Smooth muscle cell (in vitro differentiated cells): Measurements from ENCODE around the gene TAF1A. TPM values are rescaled to one million over a fixed set of nuclear protein-coding genes. Genes with fewer than 3 reads are reported as not detected.

ENCODE experiments used
- DNase-seq: peaks from one replicate; lab custom pipeline; 2025; ENCODE audit not compliant: unreplicated experiment; lab: John Stamatoyannopoulos, UW
- H2AFZ ChIP-seq: fragments of 200-600 bp; sonication (generic); 2 replicates; pipeline ENCODE4 v1.6.0; 2016; ENCODE audit warnings: antibody characterized with exemption, low read depth, mild to moderate bottlenecking
- H3F3A ChIP-seq: fragments of 200-600 bp; sonication (generic); 2 replicates; pipeline ENCODE4 v1.6.0; 2017; ENCODE audit warnings: antibody characterized with exemption, low read depth
- H3K27ac ChIP-seq: fragments of 200-600 bp; sonication (generic); 2 replicates; pipeline ENCODE4 v1.5.1; 2016; ENCODE audit warnings: low read depth, mild to moderate bottlenecking
- H3K27me3 ChIP-seq: fragments of 200-600 bp; sonication (generic); 2 replicates; pipeline ENCODE4 v1.6.1; 2016; ENCODE audit warnings: low read depth, mild to moderate bottlenecking
- H3K36me3 ChIP-seq: fragments of 200-600 bp; sonication (generic); 2 replicates; pipeline ENCODE4 v1.5.1; 2016; ENCODE audit warnings: low read depth
- H3K4me1 ChIP-seq: fragments of 200-600 bp; sonication (generic); 2 replicates; pipeline ENCODE4 v1.5.1; 2016; ENCODE audit warnings: low read depth
- H3K4me2 ChIP-seq: fragments of 200-600 bp; sonication (generic); 2 replicates; pipeline ENCODE4 v1.6.0; 2016; ENCODE audit warnings: mild to moderate bottlenecking
- H3K4me3 ChIP-seq: fragments of 200-600 bp; sonication (generic); 2 replicates; pipeline ENCODE4 v1.5.1; 2016; ENCODE audit warnings: mild to moderate bottlenecking
- H3K79me2 ChIP-seq: fragments of 200-600 bp; sonication (generic); 2 replicates; pipeline ENCODE4 v1.6.0; 2016; ENCODE audit warnings: low read depth, mild to moderate bottlenecking
- H3K9ac ChIP-seq: fragments of 200-600 bp; sonication (generic); 2 replicates; pipeline ENCODE4 v1.6.0; 2016; ENCODE audit warnings: low read depth
- H3K9me3 ChIP-seq: fragments of 200-600 bp; sonication (generic); replicated peaks from 2 replicates; pipeline ENCODE4 v1.5.1; 2016; ENCODE audit warnings: low read depth
- H4K20me1 ChIP-seq: fragments of 200-600 bp; sonication (generic); 2 replicates; pipeline ENCODE4 v1.6.0; 2016; ENCODE audit warnings: low read depth
- WGBS: methylation state at CpG from one replicate; pipeline ENCODE4 v1.1.7; 2016; ENCODE audit warnings: low lambda C conversion rate; 5-methylcytosine and 5-hydroxymethylcytosine counted together
- polyA plus RNA-seq: library from polyadenylated mRNA; unstranded; fragments of >200 nt; fragmentation: Nextera tagmentation; extraction: Ambion mirVana; gene quantifications from 2 replicates; pipeline ENCODE4 v1.2.1, GENCODE V29; 2016
- total RNA-seq: library from RNA; depleted of rRNA; stranded (reverse); fragments of >200 nt; gene quantifications from 2 replicates; pipeline ENCODE4 v1.2.3, GENCODE V29; 2014
- TF ChIP-seq, protein P1 (sequence below): fragments of 200-600 bp; sonication (generic); IDR thresholded peaks from 2 replicates; pipeline ENCODE4 v1.5.1; 2017; ENCODE audit warnings: borderline replicate concordance, mild to moderate bottlenecking, antibody characterized with exemption; ENCODE audit not compliant: insufficient read depth, poor library complexity, severe bottlenecking

The TAF1A gene
- total and polyA plus RNA-seq, 2 experiments from 2014 or later: 5.1 to 7.4 TPM

DNA sequence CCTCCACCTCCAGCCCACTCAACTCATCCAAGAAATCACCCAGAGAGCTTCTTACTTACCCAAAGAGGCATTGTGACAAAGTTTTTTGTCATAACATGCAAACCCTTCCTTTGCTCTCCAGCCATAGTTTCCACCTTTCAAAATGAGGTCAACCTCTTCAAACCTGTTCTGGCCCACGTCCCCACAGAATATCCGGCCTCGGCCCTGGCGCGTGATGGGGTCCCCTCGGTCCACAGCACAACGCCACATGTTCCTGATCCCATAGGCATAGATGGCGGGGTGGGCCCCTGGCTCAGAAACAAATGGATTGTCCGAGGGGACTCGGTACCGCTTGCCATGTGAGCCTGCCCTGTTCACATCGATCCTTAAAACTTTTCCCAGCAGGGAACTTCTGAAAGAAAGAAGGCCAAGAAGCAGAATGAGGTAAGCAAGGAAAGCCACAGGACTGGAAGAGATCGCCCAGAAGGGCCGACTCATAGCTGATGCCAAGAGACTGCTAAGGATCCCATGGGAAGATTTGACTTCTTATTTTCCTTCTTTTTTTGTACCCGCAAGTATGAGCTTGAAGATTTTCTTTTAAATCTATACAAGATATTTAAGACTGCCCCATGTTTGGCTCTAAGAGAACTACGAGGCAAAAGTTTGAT lies 49.7 kb downstream of the TAF1A start:
- Histone ChIP-seq H3K9me3 (no peaks in the 10 kb centered on the region), H3K4me3 (no peak overlapping the region), H2AFZ (no peak overlapping the region), H3K79me2 (no peaks in the 10 kb centered on the region), H4K20me1 (no peaks in the 10 kb centered on the region), H3K36me3 (no peaks in the 10 kb centered on the region), H3K9ac (no peak overlapping the region), H3K4me2 (no peak overlapping the region), H3F3A (no peaks in the 10 kb centered on the region), H3K27ac (no peak overlapping the region), H3K27me3 (no peaks in the 10 kb centered on the region), H3K4me1 (no peaks in the 10 kb centered on the region)
- no peak for DNase-seq
- WGBS: 84% methylated on average over 16 of the region's 16 CpGs
- TF ChIP-seq, protein P1, sequence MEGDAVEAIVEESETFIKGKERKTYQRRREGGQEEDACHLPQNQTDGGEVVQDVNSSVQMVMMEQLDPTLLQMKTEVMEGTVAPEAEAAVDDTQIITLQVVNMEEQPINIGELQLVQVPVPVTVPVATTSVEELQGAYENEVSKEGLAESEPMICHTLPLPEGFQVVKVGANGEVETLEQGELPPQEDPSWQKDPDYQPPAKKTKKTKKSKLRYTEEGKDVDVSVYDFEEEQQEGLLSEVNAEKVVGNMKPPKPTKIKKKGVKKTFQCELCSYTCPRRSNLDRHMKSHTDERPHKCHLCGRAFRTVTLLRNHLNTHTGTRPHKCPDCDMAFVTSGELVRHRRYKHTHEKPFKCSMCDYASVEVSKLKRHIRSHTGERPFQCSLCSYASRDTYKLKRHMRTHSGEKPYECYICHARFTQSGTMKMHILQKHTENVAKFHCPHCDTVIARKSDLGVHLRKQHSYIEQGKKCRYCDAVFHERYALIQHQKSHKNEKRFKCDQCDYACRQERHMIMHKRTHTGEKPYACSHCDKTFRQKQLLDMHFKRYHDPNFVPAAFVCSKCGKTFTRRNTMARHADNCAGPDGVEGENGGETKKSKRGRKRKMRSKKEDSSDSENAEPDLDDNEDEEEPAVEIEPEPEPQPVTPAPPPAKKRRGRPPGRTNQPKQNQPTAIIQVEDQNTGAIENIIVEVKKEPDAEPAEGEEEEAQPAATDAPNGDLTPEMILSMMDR: no peak

DNA sequence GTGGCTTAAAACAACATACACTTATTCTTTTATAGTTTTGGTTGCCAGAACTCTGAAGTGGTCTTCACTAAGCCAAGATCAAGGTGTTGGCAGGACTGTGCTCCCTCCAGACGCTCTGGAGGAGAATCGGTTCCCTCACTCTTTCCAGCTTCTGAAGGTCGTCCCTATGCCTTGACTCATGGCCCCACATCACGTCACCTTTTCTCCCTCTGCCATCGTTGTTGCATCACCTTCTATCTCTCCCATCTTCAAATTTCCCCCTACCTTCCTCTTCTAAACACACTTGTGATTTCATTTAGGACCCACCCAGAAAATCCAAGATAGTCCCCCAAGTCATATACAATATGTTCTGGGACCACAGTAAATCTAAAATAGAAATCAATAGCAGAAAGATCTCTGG lies 54.3 kb downstream of the TAF1A start:
- Histone ChIP-seq H3K9ac (no peak overlapping the region), H4K20me1 (no peaks in the 10 kb centered on the region), H3K27me3 (no peaks in the 10 kb centered on the region), H3K4me3 (no peak overlapping the region), H3F3A (no peaks in the 10 kb centered on the region), H2AFZ (no peak overlapping the region), H3K36me3 (no peaks in the 10 kb centered on the region), H3K4me1 (no peaks in the 10 kb centered on the region), H3K4me2 (no peak overlapping the region), H3K79me2 (no peaks in the 10 kb centered on the region), H3K9me3 (no peaks in the 10 kb centered on the region), H3K27ac (no peak overlapping the region)
- no peak for DNase-seq
- TF ChIP-seq, protein P1: no peak
- WGBS: 93% methylated on average over 5 of the region's 5 CpGs

DNA sequence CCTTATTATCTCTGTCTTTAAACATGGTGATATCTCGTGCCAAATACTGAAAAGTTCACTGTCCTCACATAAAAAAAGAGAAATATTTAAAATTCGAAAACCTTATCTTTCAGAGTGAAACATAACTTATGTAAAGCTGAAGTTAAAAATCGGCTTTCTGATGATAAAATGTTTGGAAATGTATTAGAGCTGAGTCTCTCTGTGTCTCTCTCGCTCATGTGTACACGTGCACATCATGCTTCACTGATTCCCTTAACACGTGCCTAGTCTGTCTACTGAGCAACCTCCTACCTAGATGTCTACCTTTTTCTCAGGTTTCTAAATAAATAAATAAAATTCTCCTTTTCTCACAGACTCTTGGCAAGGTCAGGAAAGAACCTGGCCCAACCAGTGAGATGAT lies 58.9 kb downstream of the TAF1A start:
- 89% methylated on average over 6 of the region's 6 CpGs for WGBS
- no peak overlapping the region for H3K4me3 ChIP-seq
- H3K9me3 ChIP-seq: no peaks in the 10 kb centered on the region
- TF ChIP-seq, protein P1: no peak
- no peaks in the 10 kb centered on the region for H4K20me1 ChIP-seq
- H3K4me1 ChIP-seq: no peaks in the 10 kb centered on the region
- H3F3A ChIP-seq: no peaks in the 10 kb centered on the region
- H3K36me3 ChIP-seq: no peaks in the 10 kb centered on the region
- H3K9ac ChIP-seq: no peak overlapping the region
- DNase-seq: no peak
- no peak overlapping the region for H3K27ac ChIP-seq
- no peaks in the 10 kb centered on the region for H3K79me2 ChIP-seq
- no peak overlapping the region for H3K4me2 ChIP-seq
- no peaks in the 10 kb centered on the region for H3K27me3 ChIP-seq
- no peak overlapping the region for H2AFZ ChIP-seq

DNA sequence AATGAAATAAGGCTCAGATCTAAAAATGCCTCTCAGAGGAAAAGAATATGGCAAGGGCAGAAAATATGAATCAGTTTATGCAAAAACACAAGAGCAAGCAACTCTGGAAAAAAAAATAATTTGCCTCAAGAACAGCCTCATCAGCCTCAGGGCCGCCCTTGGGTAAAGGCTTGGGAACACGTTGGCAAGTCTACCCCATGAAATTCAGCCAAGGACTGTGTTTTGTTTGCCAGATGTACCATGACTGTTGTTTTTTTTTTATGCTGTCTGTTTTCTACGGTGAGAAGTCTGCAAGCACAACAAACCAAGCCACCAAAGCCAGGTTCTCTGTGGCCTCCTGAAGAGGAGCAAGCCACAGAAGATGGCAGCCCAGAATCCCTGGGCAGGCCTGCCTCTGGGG lies 59.8 kb downstream of the TAF1A start:
- Histone ChIP-seq H3K4me1 (no peaks in the 10 kb centered on the region), H3K36me3 (no peaks in the 10 kb centered on the region), H3K9ac (no peak overlapping the region), H2AFZ (no peak overlapping the region), H3K9me3 (no peaks in the 10 kb centered on the region), H3K4me2 (no peak overlapping the region), H3K27ac (no peak overlapping the region), H3K79me2 (no peaks in the 10 kb centered on the region), H3K4me3 (no peak overlapping the region), H3K27me3 (no peaks in the 10 kb centered on the region), H3F3A (no peaks in the 10 kb centered on the region), H4K20me1 (no peaks in the 10 kb centered on the region)
- TF ChIP-seq, protein P1: no peak
- no peak for DNase-seq
- WGBS: 80% methylated on average over 3 of the region's 3 CpGs
